HTERT RPE-1 (cell line): ENCODE data around the gene NEK10.

Experiments used
- in situ Hi-C: fragments of 300-500 bp; cut with MboI; formaldehyde crosslinking; loops from 4 replicates; pipeline ENCODE4 v1.14.3; 2020; ENCODE audit warnings: low sequenced_read_pairs

Gene NEK10

DNA sequence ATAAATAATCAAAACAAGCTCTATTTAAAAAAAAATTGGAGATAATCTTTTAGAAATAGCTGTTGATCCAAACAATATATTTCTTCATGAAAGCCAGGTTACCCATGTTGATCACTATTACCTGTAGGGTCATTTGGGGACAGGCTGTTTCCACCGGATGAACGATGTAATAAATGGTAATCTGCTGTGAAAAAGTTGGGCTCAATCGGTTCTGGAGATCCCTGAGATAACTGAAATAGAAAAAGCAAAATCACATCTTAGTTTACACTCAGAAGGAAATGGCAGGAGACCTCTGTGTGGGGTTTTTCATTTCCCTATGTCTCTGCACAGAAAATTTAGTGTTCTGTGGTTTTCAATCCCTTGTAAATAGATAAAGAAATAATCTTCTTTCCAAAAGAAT, 249.5 kb downstream of the NEK10 start:
- in situ Hi-C loops: no loop called here

DNA sequence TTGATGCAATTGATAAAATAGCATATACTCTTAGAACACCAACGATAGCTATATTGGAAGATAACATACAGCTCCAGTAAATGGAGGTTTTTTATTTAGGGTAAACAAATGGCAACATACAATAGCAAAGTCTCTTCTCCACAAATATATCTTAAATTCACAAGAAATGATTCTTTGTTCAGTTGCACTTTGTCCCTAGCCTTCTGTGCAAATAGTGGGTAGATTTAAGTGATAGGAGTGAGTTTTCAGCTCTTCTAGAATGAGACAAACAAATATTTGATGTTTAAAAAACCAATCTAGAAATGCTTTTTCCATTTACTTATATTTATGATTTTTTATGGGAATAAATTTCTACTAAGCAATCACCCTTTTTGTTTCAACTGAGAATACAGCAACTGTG, 253.8 kb downstream of the NEK10 start:
- in situ Hi-C loops: no loop called here

DNA sequence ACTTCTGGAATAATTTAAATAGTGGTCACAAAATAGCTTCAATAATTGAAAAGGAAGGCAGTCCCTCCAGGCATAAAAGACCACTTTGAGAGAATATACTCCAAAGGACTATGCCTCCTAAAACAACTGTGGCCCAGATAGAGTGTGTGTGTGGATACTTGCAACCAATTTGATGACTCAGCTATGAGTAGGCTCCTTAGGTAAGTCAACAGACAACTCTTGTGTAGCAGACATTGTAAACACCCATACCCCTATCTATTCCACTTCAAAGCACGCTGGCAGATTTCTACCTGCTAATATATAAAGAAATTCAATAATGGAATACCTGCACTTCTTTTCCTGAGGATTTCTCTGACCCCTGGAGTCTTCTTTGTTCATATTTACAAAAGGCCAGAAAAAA, 254.5 kb downstream of the NEK10 start:
- in situ Hi-C loops: no loop called here

DNA sequence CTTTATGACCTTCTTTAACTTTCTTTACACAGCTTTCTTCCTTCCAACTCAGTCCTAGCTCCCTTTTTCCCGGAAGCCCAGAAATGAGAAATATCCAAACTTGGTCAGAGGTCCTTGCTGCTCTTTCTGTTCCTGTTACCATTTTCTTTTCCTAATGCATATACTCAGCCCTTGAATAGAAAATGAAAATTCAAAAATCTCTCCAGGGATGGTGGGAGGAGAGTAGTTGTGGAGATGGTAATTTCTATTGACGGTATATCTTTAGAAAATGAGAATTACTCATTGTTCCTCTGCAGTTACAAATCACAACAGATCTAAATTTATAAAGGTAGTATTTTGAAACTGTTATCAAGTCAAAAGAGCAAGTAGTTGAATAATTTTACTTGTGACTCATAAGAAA, 255.1 kb downstream of the NEK10 start:
- in situ Hi-C loops: no loop called here

DNA sequence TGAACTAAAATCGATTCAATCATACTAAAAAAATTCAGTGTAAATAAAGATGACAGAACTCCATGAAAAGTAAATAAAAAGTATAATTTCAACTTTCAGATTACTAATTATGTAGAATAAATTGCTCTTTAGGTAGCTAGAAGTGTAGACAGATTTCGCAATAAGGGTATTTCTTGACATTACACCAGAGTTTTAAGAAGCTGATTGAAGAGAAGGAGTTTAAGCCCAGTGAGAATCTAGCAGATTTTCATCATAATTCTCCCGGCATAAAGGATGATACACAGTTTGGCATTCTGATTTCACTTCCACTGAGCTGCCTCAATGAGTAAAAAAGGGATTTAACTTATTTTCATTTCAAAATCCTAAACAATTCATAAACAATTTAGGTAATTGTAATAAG, 259.2 kb downstream of the NEK10 start:
- in situ Hi-C loops: no loop called here

DNA sequence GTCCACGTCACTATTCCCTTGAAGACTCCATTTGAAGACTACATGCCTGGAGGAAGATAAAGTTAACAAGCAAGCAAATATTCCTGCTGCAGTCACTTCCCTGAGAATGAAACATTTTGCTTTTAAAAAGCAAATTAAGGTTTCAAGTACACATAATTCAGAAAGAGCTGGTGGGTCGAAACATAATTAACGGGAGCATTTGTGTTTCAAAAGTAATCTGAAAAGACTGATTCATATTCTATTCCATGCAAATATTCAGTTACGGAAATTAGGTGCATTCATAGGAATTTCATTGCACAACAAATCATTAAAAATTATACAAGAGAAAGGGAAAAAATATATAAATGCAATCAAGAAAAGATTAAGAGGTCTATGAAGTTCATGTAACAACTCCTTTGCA, 260.9 kb downstream of the NEK10 start:
- in situ Hi-C loops: no loop called here

DNA sequence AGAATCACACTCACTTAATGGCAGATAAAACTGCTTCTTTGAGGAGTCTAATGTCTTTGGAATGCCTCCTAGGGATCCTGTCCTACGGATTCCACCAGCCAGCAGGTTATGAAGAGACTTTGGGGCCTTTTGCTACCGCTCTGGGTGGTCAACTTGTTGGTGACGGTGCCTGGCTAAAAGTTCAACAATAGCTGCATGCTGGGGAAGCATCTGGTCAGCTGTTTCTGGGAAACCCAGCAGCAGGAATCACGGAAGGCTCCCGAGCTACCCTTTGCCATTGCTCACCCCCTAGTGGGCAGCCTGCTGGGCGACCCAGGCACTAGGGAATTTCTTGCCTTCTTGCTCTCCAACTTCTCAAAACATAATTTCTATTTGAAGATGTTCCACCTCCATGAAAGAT, 263.3 kb downstream of the NEK10 start:
- in situ Hi-C loops: no loop called here

DNA sequence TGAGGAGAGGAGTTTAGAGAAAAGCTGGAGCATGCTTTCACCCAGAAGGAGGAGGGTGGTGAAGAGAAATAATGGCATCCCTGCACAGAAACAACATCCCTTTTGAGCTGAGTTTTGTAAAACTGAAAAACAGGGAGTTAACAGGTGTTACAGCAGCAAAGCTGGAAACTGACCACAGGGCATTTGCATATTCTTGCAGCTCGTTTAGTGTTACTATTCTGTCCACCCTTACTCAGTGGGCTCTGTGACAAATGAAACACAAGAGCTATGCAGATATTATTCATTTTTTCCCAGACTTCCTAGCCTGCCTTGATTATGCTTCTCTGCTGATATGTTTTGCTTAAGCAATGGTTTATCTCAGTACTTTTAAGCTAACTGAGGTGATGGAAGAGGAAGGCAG, 272.0 kb downstream of the NEK10 start:
- in situ Hi-C loops: no loop called here

DNA sequence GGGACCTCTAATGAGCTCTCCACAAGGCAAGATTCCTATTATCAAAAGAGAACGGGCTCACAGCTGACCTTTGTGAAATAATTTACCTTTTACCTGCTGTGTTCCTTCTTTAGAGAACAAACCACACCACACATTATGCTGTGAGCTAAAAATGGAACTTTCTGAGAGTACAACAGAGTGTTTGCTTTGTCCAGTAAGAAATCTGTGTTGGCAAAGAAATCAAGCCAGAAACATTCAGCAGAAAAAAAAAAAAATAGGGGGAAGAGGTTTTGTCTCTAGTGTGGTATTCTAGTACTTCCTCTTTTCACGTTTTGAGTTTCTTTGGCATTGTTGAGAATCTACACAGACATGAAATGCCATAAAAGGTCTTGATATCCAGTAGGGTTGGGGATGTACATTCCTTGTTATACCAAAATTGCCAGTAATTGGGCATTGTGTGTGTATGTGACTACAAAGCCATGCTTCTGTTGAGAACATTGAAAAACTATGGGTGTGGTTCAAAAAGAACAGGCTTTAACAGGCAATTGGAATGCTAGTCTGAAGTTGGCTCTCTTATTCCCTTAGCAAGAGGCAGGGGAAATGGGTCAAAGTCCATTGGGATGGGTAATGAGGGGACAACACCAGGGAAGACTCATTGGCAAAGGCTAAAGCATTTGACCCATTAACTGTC, 273.5 kb downstream of the NEK10 start:
- in situ Hi-C loops: no loop called here

DNA sequence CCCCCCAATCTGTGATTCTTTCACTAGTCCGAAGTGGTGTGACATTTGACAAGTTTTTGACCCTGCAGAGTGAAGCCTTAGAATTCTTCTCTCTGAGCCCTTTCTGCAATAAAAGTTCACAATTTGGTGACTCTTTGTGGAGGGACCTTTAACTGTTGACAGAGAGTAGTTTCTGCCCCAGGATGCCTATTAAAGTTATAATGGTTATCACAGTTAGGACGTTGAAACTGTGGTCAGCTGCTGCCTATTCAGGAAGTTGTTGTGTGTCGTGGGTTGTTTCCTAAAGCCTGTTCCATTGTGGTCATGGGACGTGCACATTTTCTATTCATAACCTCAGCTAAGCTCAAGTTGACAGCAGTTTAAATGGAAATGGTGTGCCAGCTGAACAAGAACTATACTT, 274.5 kb downstream of the NEK10 start:
- in situ Hi-C loops: no loop called here

DNA sequence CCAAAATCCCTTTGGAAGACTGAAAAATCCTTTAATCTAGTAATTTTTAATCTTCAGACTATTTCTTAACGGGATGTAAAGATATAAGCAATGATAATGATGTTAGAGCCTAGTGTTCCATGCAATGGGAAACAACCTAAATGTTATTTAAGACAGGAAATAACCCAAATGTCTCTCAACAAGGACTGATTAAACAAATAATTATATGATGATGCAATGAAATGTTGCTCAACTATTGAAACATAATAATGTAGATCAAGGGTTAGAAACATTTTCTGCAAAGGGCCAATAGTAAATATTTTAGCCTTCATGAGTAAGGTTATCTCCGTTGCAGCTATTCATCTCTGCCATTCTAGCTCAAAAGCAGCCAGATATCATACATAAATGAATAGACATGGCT, 275.4 kb downstream of the NEK10 start:
- in situ Hi-C loops: no loop called here

DNA sequence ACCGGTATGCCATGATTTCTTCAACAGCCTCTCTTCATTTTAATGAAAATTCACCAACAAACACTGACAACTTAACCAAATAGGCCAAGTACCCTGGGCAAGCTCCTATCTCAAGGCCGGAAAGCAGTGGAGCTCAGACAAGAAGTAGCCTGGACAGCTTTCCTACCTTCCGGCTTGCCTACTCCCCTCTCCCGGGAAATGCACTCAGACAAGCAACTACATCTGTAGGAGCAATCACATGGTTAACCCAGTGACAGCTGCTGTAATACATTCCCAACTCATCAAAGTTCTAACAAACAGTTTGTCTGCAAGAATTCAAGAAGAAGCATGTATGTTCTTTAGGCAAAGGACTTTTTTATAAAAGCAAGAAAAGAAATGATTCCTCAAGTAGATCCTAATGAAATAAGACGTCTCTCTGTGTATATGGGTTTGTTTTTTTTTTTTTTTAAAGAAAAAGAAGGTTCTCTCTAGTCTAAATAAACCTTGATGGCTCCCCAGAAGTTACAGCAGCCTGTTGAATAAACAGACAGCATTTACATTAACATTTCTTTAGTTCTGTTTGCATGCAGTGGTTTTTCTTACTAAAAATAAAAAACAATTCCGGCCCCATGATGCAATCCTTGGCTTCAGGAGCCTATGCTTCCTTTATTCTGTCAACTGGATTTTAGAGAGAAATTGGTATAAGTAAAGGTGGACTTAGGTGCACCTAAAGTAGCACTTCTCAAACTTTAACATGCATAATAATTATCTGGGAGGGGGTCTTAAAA, 278.7 kb downstream of the NEK10 start:
- in situ Hi-C loops: no loop called here

DNA sequence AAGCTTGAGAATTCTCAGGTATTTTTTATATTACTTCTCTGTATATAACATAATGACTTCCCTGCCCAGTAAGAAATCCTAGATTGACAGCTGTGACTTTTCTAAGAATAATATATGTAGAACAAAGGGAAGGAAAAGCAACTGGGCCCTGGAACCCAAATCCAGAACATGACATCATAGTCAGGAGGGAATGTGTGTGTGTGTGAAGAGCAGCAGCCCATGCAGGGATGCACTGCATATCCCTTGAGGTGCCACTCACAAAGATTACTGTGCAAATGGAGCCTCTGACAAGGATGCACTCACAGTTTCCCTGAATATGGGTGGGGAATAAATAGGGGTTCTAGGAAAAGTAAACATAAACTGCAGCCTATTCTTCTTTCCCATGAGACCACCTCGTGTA, 279.5 kb downstream of the NEK10 start:
- in situ Hi-C loops: no loop called here

DNA sequence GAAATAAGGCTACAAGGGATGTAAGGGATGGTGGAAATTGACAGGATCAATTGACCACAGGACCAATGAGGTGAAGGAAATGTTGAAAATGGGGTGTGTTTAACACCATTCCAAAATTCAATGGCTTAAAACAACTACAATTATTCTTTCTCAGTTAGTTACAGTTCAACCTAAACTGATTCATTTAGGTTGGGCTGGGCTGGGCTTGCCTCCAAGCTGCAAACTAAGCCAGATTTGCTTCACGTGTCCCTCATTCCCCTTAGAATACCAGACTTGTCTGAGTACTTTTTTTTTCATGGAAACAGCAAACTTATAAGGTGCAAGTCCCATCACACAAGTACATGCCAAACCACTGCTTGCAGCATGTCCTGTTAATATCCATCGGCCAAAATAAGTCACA, 280.1 kb downstream of the NEK10 start:
- in situ Hi-C loops: no loop called here

DNA sequence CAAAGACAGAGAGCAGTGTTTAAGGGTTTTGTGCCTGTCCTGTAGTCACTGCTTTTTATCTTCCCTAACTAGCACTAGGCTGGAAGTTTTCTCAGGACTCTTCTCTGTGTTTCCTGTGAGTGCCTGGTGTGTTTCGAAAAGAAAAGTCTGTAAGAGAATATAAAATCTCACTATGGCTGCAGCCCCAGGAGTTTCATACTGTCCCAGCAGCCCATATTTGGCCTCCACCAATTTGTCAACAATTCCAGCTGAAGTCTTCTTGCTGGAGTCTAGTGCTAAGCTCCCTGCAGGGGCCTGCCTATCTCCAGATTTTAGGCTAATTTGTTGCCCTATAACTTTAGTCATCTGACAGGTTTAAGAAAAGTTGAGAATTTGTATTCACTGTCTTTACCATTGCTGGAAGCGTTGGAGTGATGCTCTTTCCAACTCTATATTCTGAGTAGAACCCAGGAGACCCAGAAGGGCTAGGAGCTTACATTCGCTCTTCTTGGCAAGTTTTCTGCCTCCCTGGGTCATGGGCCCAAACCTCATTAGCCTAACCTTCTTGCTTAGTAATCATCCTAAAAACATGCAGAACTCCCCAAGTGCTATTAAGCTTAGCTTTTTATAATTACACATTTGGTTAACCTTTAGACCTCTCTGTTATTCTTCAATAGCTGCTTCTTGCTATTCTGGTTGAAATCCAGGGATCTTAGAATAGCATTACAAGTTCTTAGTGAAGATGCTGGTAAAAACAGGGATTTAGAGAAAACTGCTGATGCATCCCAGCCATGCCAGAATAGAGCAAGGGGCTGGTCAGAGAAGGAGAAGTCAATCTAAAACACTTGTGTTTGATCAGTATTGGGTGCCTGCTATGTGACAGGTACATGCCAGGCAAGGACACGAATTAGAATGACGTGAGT, 283.1 kb downstream of the NEK10 start:
- in situ Hi-C loops: no loop called here

DNA sequence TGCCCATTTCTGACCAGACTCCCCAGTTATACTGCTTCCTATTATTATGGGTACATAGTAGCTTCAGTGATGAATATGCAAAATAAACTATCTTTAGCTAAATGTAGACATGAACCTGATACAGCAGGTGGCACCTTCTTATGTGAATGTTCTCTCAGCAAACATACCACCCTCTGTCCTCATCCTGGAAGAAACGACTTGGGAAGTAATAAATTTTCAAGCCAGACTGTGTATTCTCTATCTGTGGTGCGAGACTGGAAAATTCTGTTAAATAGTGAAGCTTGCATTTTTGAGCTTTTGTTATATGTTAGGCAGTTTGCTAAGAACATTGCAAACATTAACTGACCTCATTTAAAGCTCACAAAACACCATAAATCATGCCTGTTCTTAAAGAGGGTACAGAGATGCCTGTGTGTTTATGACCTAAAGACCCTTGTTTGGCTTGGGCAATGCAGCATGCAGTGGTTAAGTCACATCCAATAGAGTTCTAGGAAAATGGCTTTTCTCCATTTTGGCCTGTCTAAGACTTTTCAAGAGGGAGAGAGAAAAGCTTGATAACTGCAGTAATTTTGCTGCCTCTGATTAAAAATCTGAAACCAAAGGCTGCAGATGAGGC, 287.1 kb downstream of the NEK10 start:
- in situ Hi-C loops: no loop called here

DNA sequence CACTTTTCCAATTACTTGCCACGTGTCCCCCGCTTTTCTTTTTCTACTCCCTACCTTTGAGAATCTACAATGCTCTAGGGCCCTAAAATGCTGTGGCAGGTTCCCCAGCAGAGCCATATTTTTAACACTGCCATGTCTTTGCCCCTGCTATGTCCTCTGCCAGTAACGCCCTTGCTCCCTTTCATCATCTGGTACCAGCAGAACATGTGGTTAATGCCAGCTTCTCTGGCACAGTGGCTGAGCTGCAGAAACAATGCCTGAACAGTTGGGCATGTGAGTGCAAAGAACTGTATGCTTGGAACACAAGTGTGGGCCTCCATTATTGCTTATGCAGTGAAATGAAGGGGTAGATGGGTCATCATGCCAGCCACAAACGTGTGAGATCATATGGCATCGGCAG, 287.6 kb downstream of the NEK10 start:
- in situ Hi-C loops: no loop called here

DNA sequence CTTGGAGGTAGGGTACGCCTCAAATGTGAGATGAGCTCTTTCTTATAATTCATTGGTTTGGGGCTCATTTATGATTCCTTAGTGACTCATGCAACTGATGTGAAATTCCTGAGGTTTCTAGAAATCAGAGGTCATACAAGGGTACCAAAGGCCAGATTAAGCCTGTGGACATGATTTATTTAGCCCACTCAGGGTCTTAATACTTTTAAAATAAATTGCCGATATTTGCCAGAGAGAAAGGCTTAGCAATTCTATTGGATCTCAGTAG, 289.0 kb downstream of the NEK10 start:
- in situ Hi-C loops: no loop called here

DNA sequence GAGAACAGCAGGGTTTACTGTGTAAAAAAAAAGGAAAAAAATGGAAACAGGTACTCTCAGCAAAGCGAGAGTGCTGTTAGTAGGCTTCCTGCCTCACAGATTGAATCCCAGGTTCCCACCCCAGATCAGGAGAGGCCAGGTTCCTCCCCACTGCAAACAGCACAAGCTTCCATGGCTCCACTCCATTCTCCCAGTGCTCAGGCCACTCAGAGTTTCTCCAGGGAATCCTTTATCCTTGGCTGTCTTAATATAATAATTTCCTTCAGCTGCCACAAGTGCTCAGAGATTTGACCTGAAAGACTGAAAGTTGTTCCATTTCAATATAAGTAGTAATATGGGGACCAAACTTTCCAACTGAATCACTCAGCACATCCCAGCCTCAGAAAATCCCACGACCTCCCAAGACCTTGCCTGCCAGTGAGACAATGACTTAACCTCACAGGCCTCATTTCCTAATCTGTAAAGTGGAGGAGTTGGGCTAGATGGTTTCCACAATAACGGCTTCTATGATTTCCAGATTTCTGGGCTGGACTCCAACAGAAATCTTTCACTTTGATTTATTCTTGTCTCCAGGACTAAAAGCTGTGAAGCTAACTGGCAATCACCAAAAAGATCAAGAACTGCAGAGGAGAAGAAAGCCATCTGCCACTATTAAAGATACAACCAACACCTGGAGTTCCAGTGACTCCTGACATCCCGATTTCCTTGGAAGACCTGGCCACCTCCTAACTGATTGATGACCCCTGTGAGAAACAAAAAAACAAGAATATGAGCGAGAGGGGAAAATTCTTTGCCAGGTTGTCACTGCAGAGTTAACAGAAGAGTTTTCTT, 289.5 kb downstream of the NEK10 start:
- in situ Hi-C loops: no loop called here

DNA sequence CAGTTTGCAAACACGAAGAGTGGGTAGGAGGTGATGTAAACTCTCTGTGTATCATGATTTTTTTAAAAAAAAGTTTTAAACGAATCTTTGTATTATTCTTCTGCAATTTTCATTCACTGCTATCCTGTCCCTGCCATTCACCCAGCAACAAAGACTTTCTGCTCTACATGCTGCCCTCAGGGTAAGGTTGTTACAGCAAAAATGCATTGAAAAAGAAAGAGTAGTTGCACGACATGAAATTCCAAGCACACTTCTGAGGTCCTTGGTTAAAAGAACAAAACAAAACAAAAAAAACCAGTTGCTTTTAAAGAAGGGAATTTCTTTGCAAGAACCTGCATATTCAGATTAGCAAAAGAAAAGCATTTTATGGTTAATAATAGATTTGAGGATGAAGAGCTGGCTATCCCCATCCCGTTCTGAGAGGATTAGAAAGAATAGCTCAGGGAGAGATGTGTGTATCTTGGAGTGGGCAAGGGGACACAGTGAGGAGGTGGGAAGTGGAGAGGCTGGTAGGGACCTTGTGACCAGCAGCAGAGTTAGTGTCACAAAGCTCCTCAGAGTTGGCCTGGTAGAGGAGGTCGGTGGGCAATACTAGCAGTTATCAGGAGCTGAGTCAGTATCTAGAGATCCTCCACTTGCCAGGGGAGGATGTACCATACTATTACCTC, 290.8 kb downstream of the NEK10 start:
- in situ Hi-C loops: no loop called here
